Thymus (tissue), 11 donors: ENCODE measurements around the gene FTCD. TPM values are rescaled to one million over a fixed set of nuclear protein-coding genes. Genes with fewer than 3 reads are reported as not detected.

Experiments used
- DNase-seq, 9 donors: peaks; one replicate each; pipeline ENCODE4 v3.0.0-alpha.2; 2013; ENCODE audit warnings: low spot score in 9 of 9, low read depth in 6 of 9, missing footprints in 1 of 9
- H3K27ac ChIP-seq, 2 donors: one replicate each; pipeline ENCODE4 v1.5.1; 2013; ENCODE audit warnings: control low read depth in 1 of 2, low read depth in 1 of 2, low read length in 1 of 2, mild to moderate bottlenecking in 1 of 2, moderate library complexity in 1 of 2
- H3K27me3 ChIP-seq, 2 donors: one replicate each; pipeline ENCODE4 v1.5.1; 2013; ENCODE audit warnings: low read length in 1 of 2; ENCODE audit not compliant: control insufficient read depth in 2 of 2, insufficient read depth in 1 of 2
- H3K36me3 ChIP-seq, 2 donors: one replicate each; pipeline ENCODE4 v1.5.1; 2013; ENCODE audit warnings: low read length in 1 of 2, mild to moderate bottlenecking in 1 of 2, moderate library complexity in 1 of 2; ENCODE audit not compliant: control insufficient read depth in 2 of 2, insufficient read depth in 2 of 2
- H3K4me1 ChIP-seq, 2 donors: one replicate each; pipeline ENCODE4 v1.5.1; 2013; ENCODE audit warnings: low read length in 2 of 2; ENCODE audit not compliant: control insufficient read depth in 2 of 2, insufficient read depth in 2 of 2
- H3K4me3 ChIP-seq, 2 donors: one replicate each; pipeline ENCODE4 v1.5.1; 2013; ENCODE audit warnings: low read length in 2 of 2, control low read depth in 1 of 2, mild to moderate bottlenecking in 1 of 2
- H3K9me3 ChIP-seq, 2 donors: one replicate each; pipeline ENCODE4 v1.5.1; 2013; ENCODE audit warnings: low read length in 1 of 2, mild to moderate bottlenecking in 1 of 2; ENCODE audit not compliant: control insufficient read depth in 2 of 2, insufficient read depth in 1 of 2
- WGBS: extraction: QIAGEN DNeasy Blood & Tissue Kit; methylation state at CpG from one replicate; pipeline ENCODE4 v1.1.7; 2013; 5-methylcytosine and 5-hydroxymethylcytosine counted together
- polyA plus RNA-seq: library from polyadenylated mRNA; stranded (reverse); fragments of 200-250 nt; gene quantifications from one replicate; pipeline ENCODE4 v1.2.3, GENCODE V29; 2013
- total RNA-seq: library from RNA; stranded (reverse); fragments of 120-200 nt; gene quantifications from one replicate; pipeline ENCODE4 v1.2.4, GENCODE V29; 2013
- donor health status: healthy.

FTCD gene
- total and polyA plus RNA-seq, 2 donors = 0.09 to 1.6 TPM

DNA sequence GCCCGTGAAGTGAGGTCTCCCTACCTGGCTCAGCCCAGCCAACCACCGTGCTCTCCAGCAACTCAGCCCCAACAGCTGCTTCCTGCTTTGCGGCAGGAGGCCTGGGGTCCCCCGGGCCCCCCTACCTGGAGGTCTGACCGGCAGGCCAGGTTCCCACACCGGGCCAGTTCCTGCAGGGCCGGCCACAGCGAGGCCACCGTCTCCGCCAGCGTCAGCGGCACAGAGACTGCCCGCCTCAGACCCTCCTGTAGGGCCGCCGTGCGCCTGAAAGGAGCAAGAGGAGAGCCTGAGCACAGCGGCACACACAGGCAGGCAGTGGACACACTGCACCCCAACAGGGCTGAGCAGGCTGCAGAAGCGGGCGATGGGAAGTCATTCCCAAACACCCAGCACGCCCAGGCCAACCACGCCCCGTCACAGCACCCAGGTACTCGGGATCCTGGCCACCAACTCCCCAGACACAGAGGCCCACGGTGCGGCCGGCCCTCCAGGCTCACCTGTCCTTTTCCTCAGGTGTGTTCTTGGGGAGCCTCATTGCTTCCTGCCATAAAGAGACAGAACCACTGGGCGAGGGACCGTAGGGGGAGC is 16.9 kb downstream of the FTCD start:
- 80% methylated on average over 28 of the region's 28 CpGs for WGBS
- H3K4me1 ChIP-seq = no peaks in the 10 kb centered on the region
- no peak for DNase-seq
- H3K27ac ChIP-seq = no peak overlapping the region
- H3K4me3 ChIP-seq = no peak overlapping the region
- H3K27me3 ChIP-seq = no peaks in the 10 kb centered on the region
- no peaks in the 10 kb centered on the region for H3K36me3 ChIP-seq
- H3K9me3 ChIP-seq = peaks cover 0 to 4% of the 10 kb centered on the region in 2 donors

DNA sequence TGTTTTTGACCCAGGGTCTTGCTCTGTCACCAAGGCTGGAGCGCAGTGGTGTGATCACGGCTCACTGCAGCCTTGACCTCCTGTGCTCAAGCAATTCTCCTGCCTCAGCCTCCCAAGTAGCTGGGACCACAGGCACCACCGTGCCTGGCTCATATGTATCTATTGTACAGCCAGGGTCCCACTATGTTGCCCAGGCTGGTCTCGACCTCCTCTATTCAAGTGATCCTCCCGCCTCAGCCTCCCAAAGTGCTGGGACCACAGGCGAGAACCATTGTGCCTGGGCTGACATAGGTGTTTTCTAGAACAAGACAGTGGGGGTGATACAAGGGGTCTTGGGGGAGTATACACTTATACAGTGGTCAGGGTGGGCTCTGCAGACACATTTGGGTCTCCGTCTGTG is 17.5 kb downstream of the FTCD start:
- 98% methylated on average over 7 of the region's 7 CpGs for WGBS
- no peaks in the 10 kb centered on the region for H3K4me1 ChIP-seq
- peaks cover 0 to 4% of the 10 kb centered on the region in 2 donors for H3K9me3 ChIP-seq
- no peak overlapping the region for H3K4me3 ChIP-seq
- DNase-seq = no peak
- no peaks in the 10 kb centered on the region for H3K36me3 ChIP-seq
- H3K27ac ChIP-seq = no peak overlapping the region
- H3K27me3 ChIP-seq = no peaks in the 10 kb centered on the region

DNA sequence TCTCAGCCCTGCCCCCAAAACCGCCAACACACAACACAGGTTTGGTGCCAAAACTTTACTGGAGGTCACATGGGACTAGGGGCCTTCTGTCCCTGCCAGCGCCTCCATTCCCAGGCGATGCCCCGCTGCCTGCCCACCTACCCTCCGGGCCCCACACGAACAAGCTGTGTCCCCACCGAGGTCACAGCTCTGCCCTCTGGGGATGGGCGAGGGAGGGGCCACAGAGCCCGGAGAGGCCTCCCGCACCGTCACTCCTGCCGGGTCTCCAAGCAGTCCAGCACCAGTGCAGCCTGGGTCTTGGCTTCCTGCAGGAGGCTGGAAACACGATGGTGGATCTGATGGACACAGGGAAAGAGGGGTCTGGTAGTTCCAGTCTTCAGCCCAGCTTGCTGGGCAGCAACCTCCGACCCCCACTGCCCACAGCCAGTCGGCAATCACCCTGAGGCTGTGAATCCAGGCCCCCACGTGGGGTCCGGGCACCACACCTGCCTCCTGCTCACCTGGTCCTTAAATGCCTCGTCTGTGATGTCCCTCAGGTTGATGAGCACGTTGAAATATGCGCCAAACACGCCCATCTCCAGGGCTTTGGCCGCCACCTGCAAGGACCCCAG is 18.5 kb downstream of the FTCD start:
- Histone ChIP-seq H3K4me1 (no peaks in the 10 kb centered on the region), H3K4me3 (no peak overlapping the region), H3K36me3 (no peaks in the 10 kb centered on the region), H3K27me3 (no peaks in the 10 kb centered on the region), H3K27ac (no peak overlapping the region), H3K9me3 (no peaks in the 10 kb centered on the region)
- 90% methylated on average over 22 of the region's 22 CpGs for WGBS
- no peak for DNase-seq

DNA sequence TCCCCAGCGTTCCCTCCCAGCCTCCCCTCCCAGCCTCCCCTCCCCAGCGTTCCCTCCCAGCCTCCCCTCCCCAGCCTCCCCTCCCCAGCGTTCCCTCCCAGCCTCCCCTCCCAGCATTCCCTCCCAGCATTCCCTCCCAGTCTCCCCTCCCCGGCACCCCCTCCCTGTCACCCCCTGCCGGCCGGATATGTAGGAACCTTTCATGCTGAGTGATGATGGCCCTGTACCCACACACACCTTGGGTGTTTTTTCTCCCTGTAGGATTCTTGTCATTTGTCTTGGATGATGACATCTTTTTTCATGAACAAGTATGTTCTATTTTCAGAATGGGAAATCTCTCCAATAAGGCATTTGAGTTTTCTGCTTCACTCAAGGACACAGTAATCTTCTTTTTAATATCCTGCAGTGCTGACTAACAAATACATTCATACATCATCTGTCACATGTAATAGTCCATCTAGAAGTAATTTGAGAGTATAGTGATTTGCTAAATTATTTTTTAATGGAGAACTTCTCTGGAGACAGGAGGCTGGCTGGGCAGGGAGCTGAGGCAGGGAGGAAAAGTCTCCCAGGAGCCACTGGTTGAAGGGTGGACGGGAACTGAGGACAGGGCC is 19.5 kb downstream of the FTCD start:
- H3K9me3 ChIP-seq = no peaks in the 10 kb centered on the region
- no peak for DNase-seq

GRCh38 chr21:46131838-46132651 is 23.3 kb downstream of the FTCD start:
- Histone ChIP-seq H3K4me3 (no peak overlapping the region), H3K4me1 (no peaks in the 10 kb centered on the region), H3K27me3 (no peaks in the 10 kb centered on the region), H3K36me3 (no peaks in the 10 kb centered on the region), H3K9me3 (no peaks in the 10 kb centered on the region), H3K27ac (no peak overlapping the region)
- no peak for DNase-seq
- WGBS = 96% methylated on average over 85 of the region's 85 CpGs

More for the DNA sequence above, 19.5 kb downstream of the FTCD start:
- Histone ChIP-seq H3K27ac (no peak overlapping the region), H3K27me3 (no peaks in the 10 kb centered on the region), H3K4me1 (no peaks in the 10 kb centered on the region), H3K36me3 (no peaks in the 10 kb centered on the region), H3K4me3 (no peak overlapping the region)
- 80% methylated on average over 7 of the region's 7 CpGs for WGBS

- no peaks in the 10 kb centered on the region for H3K27me3 ChIP-seq
- H3K36me3 ChIP-seq = no peaks in the 10 kb centered on the region
- DNase-seq = no peak
- no peak overlapping the region for H3K4me3 ChIP-seq
- H3K9me3 ChIP-seq = no peaks in the 10 kb centered on the region
- H3K4me1 ChIP-seq = no peaks in the 10 kb centered on the region
- 93% methylated on average over 4 of the region's 4 CpGs for WGBS
- no peak overlapping the region for H3K27ac ChIP-seq
Observed at GRCh38 chr21:46131588-46131837, 23.9 kb downstream of the FTCD start.

DNA sequence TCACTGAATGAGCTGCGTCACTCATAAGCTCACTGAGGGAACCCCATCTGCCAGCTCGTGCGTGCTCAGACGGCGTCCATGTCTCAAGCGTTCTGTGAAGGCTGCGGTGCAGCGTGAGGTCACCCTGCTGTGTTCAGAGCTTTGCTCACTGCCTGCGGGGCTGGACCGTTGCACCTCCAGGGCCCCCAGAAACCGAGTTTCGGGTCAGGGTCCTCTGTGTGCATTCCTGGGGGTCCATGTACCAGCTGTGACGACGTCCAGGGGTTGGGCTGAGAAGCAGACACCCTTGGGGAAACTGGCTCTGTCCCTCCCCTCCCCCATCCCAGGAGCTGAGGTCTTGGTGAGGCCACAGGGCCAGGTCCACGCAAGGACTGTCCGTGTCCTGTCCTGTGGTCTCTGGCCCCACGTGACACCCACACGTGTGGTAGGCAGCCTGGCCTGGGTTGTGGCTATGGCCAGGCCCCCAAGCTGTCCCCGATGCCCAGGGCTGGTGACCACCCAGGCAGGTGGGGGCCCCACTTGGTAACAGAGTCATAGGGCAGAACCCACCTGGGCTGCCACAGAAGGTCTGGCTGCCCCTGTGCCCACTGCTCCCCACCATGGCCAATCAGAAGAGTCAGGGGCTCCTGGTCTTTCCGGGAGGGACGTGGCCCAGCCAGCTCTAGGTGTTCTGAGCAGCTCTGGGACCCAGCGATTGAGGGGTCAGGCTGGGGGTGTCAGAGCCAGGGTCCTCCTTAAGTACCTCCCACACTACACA is 24.4 kb downstream of the FTCD start:
- no peaks in the 10 kb centered on the region for H3K4me1 ChIP-seq
- WGBS = 81% methylated on average over 22 of the region's 22 CpGs
- DNase-seq = no peak
- no peak overlapping the region for H3K4me3 ChIP-seq
- no peaks in the 10 kb centered on the region for H3K27me3 ChIP-seq
- H3K36me3 ChIP-seq = no peaks in the 10 kb centered on the region
- H3K27ac ChIP-seq = no peak overlapping the region
- no peaks in the 10 kb centered on the region for H3K9me3 ChIP-seq

DNA sequence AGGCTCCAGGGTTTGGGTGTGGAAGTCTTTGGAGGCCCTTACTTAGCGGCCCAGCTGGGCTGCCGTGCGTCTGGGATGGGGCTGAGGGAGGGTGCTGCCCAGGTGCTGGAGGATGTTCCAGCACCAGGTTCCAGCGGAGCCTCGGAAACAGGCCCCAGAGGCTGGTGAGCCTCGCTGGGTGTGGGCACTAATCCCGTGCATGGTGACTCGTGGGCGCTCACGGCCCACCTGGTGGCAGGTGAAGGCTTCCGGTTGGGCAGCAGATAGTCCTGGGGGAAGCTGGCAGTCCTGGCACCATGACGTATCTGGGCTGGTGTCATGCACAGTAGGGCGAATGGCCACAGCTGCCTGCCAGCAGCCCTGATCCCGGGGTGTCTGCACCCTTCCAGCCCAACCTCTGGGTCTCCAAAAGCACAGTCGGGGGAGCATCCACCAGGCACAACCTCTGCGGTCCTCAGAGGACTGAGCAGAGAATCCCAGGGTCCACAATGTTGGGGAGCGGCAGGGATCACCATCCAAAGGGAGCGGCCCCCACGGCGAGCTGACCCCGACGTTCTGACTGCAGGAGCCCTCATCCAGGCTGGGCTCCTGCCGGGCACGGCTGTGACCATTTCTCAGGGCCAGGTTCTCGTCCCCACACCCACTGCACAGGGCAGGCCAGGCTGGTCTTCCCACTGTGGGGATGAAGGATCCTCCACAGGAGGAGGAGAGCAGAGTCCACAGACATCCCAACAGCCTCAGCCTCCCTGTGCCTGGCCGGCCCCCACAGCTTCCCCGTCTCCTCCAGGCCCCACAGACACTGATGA is 25.3 kb downstream of the FTCD start:
- no peaks in the 10 kb centered on the region for H3K27me3 ChIP-seq
- H3K4me3 ChIP-seq = no peak overlapping the region
- DNase-seq = no peak
- H3K36me3 ChIP-seq = no peaks in the 10 kb centered on the region
- H3K9me3 ChIP-seq = no peaks in the 10 kb centered on the region
- no peak overlapping the region for H3K27ac ChIP-seq
- 95% methylated on average over 27 of the region's 27 CpGs for WGBS
- H3K4me1 ChIP-seq = no peaks in the 10 kb centered on the region
